ENCODE measurements around the gene SELENBP1.
A peak's percentile ranks its signal among the peaks of the same experiment; 100 is the strongest.

Gene SELENBP1

DNA sequence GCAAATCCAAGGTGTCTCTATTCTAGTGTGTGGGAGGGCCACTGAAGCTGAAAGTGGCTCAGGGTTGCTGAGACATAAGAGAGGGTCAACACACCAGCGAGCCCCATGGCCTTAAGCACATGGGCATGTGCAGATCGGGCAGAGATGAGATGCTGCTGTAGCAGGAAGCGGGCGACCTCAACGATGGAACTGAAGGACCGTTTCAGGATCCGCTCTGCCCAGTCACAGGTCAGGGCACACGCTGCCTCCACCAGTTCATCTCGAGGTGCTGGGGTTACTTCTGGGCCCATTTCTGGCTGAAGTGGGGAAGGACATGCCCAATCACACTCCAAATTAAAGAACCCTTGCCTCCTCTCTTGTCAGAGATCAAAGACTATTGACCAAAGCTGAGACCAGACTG lies 28.9 kb downstream of the SELENBP1 start:
- DNase-seq = no peak

DNA sequence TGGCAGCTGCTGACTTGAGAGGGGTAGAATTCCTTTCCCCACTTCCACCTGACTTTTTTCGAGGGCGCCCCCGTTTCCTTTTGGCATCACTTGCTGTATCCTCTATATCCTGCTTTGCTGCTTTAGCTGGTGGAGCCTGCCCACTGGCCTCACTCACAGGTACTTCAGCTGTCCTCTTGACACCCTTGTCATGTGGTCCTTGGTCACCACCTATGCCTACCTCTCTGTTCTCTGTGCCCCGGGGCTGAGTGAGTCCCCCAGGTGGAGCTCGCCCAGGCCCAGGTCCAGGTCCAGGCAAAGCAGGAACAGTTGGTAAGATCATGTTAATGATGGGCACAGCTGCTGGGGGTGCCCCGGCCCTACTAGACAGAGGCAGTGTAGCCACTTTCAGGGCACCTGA lies 29.9 kb downstream of the SELENBP1 start:
- DNase-seq = no peak

DNA sequence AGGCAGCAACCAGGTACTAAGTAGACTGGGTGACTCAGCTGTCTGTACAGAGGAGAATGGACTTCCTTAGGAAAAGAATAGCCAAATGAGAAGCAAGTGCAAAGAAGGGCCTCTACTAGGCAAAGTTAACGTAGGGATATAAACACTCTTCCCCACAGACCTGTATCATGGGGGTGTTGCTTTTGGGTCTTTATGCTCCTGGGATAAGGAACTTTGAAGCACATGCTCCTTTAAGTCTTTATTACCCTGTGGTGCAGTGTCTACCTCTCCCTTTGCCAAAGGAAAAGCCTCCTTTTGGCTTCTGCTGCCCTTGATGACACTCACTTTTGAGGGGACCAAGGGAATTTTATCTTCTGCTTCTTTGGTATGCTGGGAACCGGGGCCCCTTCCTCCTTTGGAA lies 30.5 kb downstream of the SELENBP1 start:
- DNase-seq = no peak

DNA sequence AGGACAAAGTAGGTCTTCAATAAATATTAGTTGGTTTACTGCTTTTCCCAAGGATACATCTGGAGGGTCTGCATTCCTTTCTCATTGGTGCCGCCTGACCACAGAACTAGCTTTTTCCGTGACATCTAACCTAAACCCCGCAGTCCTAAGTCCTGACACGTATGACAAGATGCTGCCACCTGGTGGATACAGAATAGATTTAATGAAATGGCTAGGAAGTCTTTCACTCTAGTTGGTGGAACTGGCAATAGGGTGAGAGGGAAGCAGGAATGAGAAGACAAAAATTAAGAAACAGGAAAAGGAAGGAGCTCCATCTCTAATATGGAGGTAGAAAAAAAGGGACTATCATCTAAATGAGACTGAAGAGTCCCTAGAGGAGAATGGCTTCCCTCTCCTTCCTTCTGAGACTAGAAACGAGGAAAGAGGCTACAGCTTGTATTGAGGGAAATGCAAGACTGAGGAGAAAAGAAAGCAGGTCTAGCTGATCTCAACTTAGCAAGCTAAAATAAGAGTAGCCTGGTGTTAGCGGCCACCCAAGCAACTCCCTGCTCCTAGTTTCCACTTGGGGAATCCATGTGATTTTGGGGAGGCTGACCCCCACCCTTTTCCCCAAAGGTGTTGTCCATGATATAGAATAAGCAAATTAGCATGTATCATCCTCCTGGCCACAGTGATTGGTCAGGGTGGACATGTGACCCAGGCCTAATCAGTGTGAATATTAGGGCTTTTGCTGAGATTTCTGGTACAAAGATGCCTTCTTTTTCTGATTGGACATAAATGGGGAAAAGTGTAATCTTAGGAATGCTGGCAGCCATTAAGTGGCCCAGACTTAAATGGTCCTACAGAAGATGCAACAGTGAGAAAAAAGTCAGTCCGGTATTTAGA lies 31.4 kb downstream of the SELENBP1 start:
- peak; percentile 82 for DNase-seq

DNA sequence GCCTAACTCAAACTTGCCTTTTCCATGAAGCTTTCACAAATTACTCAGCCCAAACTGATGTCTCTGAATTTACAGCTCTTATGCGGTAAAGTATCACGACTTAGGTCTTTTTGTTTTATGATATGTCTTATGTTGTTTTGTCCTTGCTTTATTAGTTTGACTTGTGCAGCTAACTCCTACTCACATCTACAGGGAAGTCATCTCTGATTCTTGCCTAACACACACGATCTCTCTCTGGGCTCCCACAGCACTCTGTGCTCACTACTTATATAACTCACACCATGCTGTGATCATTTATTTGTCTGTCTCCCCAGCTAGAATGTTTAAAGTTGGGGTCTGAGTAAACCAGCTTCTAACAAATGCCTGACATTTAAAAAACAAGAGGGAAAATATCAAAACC lies 35.9 kb downstream of the SELENBP1 start:
- no peak for DNase-seq

DNA sequence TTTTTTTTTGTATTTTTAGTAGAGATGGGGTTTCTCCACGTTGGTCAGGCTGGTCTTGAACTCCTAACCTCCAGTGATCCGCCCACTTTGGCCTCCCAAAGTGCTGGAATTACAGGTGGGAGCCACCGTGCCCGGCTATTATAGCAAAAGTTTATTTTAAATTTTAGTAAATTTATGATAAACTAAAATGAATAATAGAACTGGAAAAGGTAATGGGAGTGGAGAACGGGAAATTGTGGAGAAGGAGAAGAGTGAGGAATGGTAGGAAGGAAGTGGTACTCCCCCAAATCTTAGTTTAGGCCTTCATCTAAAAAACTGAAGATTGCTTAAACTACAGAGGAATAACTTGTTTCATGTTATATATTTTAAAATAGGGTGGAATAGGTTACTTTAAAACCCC lies 37.7 kb downstream of the SELENBP1 start:
- no peak for DNase-seq

DNA sequence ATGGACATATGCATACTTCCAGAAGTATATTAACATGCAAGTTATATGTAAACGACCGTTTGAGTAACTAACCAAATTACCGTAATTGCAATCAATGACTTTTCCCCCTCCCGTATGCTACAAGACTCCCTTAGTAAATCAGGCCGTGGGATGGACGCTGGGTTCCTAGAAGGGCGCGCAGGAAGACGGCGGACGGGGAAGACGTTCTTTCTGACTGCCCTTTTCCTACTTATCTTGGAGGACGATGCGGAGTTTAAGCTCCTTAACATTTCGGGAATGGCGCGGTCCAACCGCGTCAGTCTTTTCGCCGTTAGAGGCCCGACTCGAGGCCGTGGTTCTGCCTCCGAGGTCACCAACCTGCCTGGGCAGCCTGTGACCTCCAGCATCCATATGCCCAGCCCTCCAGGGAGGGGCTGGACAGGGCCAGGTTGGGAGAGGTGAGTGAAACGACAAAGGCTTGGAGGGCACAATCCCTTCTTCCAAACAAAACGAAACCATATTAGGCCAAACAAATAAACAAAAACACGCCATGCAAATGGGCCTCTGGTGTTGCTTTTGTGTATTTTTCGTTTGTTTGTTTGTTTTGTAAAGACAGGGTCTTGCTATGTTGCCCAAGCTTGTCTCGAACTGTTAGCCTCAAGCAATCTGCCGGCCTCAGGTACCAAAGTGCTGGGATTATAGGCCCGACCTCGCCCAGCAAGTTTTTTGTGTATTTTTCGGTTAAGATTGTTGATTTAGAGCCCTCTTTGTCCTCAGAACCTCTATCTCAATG lies 44.4 kb downstream of the SELENBP1 start:
- DNase-seq = no peak

DNA sequence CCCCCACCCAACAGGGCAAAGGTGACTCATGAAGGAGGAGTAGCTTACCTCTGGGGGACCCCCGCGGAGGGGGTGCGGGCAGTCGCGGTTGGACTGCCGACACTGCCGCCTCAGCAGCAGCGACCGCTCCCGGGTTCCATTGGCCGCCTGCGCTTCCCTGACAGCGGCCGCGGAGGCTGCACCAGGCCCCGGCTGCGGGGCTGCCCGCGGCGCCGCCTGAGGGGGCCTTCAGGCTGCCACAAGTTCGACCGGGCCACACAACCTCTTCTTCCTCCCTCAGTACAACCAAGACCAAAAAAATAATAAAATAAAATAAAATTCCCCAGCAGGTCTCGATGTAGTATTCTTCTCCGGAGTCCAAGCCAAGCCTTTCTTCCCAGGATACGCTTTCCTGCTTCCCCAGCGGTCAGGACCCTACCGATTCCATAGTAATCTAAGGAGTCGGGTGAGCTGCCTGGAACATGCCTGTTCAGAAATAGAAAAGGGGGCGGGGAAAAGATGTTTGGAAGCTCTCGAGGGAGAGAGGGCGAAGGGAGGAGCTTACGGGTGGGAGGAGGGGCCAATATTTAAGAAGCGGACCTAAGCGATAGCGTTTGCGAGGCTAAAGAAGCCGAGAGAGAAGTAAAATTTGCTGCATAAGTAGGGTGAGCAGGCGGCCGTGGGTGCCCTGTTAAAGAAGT lies 45.1 kb downstream of the SELENBP1 start, which contains the start of gene PI4KB:
Gene PI4KB, minus strand, starts transcription at position 194 of the 680 bp plus-strand sequence. CDS start 10,935 bp downstream, outside the sequence.
- peak; percentile 97 for DNase-seq

DNA sequence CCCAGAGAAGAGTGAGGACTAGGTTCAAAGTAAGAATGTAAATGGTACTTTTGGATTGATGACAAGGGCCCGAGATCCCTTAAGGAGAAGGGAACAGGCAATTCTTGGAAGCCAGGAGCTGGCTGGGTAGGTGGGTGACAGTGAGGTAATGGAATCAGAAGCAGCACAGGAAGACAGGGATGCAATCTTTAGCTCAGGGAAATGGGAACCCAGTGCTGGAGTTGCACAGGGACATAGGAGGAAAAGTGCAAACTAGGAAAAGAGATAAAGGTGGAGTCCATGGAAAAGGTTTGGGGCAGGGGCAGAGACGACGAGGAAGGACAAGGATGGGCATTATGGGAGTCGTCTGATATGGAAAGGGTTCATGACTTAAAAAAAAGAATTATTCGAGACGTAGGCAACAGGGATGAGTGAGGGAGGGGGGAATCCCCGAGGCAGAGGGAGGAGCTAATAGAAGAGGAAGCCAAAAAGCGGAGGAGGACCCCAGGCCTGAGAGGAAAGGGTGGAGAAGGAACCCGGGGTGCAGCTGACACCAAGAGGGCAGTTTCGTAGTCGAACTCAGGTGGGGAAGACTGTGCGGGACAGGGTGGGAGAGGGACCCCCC lies 45.8 kb downstream of the SELENBP1 start:
- DNase-seq = peak; percentile 62

DNA sequence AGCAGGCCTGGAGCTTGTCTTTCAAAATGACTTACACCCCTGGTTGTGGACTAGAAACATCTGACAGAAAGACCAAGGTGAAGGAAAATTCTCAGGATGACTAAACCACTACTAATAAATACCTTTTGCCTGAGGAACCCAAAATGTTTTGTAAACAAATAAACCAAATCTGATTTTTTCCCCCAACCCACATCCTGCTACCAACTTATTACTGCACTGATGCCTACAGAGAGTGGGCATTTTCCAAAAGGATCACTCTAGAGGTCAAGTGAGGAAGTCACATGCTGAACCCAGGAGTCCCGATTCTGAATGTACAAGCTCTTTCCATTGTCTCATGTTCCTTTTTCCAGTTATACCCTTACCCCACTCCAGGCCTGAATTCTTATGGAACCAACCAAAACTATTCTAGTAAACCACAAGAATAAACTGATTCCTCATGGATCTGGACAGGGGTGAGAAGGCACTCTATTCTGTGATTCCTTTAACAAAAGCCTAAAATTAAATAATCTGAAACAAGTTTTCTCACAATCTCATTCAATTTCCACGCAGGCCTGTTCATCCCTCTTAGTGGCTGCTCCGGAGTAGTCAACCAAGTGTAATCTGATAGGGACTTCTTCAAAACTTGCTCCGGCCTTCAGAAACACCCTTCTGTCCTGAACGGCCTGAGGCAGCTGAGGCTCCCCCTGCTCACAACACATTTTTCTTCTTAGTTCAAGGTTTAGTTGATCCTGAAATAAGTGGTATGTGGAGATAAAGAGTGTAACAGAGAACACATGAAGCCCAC lies 46.7 kb downstream of the SELENBP1 start:
- no peak for DNase-seq

DNA sequence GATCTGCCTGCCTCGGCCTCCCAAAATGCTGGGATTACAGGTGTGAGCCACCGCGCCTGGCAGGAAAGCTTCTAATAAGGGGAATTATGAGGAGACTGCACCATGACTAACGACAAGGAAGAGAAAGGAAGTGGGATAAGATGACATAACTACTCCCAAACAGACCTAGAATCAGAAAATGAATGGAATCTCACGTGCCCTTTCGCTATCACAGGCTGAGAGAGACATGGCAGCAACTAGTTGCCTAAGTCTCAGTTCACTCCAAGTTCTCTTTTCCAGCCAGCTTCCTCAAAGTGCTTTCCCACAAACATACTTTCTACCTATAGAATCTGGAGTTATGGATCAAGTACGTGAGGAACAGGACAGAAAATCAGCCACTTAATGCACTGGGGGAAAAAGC lies 47.3 kb downstream of the SELENBP1 start:
- no peak for DNase-seq

DNA sequence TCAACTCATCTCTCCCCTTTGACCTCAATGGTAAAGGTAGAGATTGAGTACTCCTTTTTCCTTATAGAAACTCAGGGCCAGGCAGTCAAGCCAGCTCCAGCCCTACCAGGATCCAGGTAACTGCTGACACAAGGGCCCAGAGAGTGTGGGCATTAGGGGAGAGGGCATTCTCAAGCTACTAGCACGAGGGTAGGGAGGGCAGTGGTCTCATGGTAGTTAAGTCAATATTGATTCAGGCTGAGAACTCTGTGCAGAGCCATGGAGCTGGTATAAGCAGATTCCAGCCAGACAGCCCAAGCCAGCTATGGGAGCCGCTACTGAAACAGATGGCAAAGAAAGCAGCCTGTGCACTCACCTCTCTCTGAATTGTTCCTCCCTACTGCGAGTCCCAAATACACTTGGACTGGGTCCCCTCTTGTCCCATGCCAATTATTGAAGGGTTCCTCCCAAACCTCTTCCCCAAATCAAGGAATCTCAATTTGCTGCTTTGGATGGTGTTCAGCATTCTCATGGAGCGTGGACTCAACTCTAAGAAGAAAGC lies 48.0 kb downstream of the SELENBP1 start:
- no peak for DNase-seq

DNA sequence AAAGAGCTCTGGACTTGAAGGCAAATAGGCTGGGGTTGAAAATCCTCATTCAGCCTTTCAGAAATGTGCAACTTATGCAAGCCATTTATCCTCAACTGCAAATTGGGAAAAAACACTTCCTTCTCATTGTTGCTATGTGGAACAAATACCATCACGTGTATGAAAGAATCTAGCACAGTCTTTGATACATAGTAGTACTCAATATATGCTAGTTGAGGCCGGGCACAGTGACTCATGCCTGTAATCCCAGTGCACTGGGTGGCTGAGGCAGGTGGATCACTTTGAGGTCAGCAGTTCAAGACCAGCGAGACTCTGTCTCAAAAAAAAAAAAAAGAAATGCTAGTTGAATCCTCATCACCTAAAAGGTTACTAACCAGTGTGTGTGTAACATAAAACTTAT lies 53.5 kb downstream of the SELENBP1 start:
- no peak for DNase-seq

DNA sequence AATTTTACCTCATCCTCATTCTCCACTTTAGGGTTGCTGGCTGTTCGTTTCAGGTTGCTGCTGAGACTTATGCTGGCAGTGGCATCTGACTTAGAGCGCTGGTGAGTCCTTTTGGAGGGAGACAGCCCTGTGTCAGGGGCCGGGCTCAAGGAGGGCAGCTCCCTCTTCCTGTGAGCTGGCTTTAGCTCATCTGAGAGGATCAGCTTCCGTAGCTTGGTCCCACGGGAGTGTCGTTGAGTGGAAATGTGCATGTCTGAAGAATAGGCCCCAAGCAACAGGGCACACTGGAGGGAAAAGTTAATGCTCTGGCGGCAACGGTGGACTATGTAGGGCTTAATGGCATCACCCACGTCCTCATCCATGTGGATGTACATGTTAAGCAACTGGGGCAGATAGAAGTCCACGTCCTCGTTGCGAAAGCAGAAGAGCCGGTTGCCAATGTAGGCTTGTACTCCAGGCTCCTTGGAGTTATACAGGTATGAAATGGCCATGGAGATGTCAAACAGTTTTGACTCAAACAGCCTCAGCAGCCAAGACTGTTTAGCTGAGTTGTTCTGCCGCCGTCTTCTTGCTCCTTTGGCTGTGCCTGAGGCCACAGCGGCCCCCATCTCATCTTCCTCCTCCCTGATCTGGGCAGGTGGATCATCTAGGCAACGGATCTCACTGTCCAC lies 56.8 kb downstream of the SELENBP1 start:
- no peak for DNase-seq

All from NCI-H2171 treated with DMSO at 0.1 percent for 48 hours (cell line).